Measurements from ENCODE around the gene MGAT3.
"Not testable (repeated sequence)": the region's sequence is repeated elsewhere in the genome, so short reads cannot be mapped to it uniquely, and the experiment has no call there.

Gene MGAT3

DNA sequence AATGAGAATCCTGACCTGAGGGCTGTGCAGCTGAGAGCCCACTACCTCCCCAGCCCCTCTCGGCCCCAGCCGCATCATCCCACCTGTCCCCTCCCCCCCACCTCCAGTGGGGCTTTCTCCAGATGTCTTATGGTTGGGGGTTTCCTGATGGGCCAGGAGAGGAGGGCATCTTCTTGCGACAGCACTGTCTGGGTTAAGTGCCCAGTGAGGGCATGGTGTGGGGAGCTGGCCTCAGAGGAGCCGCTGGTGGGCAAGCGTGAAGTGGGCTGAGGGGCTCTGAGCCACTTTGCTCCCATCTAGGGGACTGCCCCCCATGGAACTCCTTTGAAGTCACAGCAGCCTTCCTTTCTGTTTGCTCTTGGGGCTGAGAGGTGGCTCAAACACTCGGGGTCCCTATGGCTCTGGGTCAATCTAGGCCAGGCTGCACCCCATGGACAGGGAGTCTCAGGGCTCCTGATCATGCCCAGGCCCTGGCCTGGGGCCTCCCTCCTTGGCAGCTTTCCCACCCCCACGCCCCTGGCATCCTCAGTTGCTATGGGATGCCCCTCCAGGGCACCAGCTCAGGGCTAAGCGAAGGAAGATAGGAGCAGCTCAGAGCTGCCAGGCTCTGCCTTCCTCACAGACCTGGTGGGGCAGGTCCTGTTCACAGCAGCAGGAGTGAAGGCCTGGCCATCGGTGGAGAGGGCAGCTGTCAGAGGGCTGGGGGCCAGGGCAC is 34.3 kb downstream of the MGAT3 start:
- DNase-seq (ENCODE audit: low read depth): no peak

DNA sequence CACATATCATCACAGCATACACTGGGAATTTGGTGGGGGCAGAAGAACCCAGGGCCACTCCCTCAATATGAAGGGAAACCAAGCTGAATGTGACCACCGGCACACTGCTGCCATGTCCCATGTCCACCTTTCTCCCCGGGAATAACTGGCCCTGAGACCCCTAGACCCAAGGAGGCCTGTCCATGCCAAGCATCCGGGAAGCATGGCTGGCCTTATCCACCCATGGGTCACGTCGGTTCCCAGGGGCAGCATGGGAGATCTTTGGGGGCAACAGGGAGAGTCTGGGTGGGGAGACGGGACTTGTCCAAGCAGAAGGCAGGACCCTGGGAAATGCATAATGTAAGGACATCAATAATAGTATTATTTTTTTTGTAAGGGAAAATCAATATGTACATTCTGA is 34.9 kb downstream of the MGAT3 start:
- DNase-seq (ENCODE audit: low read depth): no peak

DNA sequence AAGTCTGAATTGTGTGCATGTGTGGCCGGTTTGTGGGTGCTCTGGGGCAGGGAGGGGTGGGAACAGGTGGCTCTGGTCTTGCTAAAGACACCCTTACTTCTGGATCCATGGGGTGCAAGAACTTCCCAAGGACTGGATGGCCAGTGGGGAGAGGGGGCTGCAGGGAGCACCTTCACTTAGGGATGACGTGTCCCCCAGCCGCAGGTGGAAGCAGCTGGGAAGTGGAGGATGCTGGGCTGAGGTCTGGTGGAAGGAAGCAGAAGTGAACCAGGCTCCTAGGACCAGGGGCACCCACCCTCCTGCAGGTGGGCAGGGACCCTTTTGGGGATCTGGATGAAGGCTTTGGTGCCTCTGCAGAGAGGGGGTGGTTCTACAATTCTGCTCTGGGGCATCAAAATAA is 35.4 kb downstream of the MGAT3 start:
- DNase-seq (ENCODE audit: low read depth): no peak

DNA sequence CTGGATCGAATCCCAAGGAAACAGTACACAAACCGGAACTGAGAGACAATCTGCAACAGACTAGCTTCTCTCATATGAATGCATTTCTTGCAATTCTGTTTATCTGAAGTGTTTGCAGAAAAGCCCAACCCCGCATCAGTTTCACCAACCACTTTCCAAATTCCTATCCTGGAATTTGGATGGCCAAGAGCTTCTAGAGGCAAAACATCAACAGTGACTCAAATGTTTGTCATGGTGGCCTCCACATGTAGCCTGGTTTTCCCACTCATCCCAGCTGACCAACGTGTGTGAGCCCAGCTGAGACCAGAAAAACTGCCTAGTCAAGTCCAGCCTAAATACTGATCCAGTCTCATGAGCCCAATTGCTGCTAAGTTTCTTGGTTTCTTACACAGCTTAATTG is 36.9 kb downstream of the MGAT3 start:
- DNase-seq (ENCODE audit: low read depth): no peak

DNA sequence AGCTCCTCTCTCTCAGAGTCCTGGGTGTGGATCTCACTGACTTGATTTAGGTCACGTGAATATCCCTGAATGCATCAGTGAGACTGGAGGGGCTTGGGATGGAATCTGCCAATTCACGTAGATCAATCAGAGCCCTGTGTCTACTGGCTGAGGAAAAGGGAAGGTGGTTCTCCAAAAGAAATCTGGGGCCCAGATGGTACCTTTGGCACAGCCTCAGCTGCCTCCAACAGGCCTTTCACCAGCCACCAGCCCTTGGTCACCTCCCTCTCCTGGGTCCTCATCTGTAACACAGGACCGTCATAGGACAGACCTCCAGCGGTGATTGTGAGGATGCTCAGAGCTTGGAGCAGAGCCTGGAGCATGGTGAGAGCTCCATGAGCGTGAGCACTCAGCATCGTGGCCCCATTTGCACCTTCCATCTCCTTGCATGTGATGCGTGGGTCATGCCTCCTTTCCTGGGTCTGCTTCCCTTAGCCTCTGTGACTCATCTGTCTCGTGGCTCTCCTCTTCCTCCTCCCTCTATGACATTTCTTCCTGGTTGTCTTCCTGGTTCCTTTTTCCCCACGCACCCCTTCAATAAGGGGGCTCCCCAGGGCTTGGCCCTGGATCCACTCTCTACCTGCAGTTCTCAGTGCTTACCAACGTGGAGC is 37.8 kb downstream of the MGAT3 start:
- DNase-seq (ENCODE audit: low read depth): no peak

DNA sequence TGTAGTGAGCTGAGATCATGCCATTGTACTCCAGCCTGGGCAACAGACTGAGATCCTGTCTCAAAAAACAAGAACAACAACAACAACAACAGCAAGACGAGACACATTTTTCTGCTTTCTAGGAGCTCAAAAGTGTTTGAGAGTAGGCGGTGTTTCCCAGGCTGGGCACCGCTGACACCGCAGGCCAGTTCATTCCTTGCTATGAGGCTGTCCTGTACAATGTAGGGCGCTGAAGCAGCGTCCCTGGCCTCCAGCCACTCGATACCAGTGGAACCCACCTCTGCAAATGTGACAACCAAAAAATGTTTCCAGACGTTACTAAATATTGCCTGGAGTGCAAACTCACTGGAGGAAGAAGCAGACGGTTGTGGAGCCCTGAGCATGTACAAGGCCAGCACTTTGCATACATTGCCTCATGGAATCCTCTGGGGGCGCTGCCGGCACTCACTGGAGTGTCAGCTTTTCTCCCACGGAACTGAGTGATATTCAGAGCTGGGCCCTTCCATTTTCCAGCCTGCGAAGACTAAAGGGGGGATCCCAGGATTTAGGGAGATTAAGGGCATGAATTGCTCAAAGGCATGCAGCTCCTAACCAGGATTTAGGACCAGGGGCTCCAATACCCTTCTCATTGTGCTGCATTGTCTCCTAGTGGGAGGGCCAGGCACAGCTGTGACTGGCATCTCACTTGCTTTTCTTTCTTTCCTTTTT is 39.5 kb downstream of the MGAT3 start:
- DNase-seq (ENCODE audit: low read depth): no peak

DNA sequence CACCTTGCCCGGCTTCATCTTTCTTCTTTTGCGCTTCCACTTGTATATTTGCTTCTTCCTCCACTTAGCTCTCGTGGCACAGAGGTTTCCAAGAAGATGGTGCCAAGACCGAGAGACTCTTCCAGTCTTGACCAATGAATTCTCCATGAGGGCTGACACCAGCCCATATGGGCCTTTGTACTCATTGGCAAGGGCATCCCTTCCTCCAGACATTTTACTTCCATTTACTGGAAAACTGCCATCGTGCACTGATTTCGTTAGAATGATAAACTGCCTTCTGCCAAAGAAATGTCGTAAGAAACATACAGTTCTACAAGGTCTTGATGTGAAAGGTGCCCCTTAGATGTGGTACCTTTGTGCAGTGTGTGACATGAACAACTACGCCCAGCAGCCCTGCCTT is 40.6 kb downstream of the MGAT3 start:
- DNase-seq (ENCODE audit: low read depth): no peak

DNA sequence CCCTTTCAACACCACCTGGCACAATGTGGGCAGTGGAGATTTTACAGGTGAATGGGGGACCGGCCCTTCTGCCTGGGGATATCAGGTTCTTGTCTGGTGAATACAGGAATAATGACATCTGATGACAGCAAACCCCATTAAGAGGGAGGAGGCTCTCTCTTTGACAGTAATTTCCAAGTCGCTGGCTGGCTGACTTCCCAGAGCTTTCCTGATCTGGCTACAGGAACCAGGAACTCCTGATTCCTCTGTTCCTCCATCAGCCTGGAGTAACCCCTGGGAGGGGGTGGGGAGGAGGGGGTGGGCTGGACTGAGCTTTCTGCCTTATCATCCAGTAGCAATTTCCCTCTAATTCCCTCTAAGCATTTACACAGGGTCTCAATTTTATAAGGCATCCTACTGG is 41.6 kb downstream of the MGAT3 start:
- DNase-seq (ENCODE audit: low read depth): no peak

DNA sequence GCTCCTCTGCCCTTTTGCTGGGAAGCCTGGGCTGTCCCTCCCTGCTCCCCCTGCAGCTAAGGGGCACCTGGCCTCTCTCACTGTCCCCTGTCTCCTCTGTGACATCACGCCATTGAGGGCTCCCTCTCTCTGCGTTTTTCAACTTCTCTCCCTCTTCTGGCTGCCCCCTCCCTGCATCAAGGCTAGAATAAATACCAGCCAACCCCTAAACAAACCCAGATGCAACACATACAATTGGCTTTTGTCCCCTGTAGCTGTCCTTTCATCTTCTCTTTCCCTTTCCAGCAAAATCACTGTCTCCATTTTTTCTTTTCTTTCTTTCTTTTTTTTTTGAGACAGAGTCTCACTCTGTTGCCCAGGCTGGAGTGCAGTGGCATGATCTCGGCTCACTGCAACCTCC is 42.0 kb downstream of the MGAT3 start:
- no peak for DNase-seq (ENCODE audit: low read depth)

DNA sequence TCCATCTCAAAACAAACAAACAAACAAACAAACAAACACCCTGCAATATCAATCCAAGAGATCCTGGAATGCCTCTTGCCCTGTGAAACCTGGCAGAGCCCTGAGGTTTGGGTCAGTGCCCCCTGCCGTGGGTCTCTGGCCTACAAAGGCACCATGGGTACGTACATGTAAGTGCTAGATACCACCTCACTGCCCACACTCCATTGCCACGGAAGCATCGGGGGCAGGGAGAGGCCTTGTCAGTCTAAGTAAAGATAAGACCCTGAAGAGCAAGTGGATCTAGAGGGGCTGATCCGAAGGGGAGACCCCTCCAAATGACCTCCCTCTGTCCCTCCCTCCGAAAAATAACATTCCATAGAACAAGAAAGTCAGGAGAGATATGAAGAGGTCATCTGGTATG is 43.3 kb downstream of the MGAT3 start:
- no peak for DNase-seq (ENCODE audit: low read depth)

DNA sequence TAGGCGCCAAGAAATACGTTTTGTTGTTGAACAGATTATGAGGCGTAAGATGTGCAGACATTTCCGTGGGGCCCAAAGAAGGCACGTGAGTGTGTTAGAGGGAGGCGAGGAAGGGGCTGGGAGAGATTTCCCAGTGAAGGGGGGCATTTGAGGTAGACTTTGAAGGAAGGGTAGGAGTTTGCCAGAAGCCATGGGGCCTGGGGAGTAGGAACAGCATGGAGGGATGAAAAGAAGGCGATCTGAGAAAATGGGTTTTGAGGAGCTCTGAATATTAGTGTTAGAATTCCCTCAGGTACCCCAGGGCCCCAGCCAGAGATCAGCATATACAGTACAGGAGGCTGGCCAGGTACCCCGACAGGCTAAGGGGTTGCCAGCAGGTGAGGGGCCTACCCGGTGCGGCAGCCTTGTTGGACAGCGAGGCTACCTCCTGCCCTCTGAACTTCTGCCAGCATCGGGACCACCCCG is 44.9 kb downstream of the MGAT3 start:
- DNase-seq (ENCODE audit: low read depth): no peak

DNA sequence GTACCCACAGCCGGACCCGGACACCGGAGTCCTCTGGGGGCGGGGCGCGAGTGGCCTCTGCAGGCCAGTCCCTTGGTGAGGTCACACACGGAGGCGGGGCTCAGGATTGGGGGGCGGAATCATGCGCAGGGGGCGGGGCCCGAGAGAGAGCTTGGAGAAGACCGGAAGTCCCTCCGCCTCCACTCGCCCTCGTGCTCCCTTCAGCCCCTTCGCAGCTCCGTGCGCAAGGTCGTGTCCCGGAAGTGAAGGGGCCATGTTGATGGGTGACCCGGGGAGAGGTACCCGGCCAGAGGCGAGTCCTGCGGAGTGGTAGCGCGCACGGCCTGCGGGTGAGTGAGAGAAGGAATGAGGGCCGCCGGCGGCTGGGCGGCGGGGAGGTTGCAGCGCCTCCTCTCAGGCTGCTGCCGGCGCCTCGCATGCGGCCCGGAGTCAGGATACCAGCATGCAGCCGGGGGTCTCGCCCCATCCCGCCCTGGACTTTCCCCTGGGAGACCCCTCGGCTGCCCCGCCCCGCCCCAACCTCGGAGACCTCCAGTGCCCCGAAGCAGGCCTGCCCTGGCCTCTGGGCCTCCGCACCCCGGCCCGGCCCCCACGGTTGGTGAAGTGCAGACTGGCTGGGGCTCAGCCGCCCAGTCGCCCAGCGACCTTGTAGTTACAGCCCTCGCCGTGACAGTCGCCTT is 45.4 kb downstream of the MGAT3 start, which contains the start of gene MIEF1:
Gene MIEF1 (plus strand): TSS at position 182 of the 680 bp plus-strand sequence. CDS start 9,005 bp downstream, outside the sequence.
- DNase-seq (ENCODE audit: low read depth): peak; percentile 86

DNA sequence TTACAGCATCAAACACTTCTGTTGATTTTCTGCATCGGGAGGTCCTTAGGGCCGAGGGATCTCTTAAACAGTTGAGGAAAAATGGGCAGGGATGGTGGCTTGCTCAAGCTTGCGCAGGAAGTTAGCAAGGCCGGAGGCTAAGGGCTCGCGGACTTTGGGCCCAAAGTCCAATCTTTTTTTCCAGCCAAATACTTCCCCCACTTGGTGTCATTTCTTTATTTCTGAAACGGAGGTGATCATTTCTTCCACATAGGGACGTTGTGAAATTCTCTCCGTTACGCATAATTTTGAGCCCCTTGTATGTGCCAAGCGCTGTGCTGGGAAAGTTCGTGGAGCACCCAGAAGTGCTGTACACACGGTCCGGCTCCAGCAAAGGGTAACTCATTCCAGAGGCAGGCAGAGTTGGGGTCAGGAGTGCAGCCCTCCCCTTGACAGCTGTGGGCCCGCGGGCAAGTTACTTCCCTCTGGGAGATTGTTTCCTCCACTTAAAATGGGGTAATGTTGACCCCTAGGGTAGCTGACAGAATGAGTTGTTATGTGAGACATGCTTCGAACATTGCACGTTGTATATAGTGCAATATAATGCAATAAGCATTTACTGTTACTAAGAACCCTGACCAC is 46.1 kb downstream of the MGAT3 start:
- DNase-seq (ENCODE audit: low read depth): no peak

DNA sequence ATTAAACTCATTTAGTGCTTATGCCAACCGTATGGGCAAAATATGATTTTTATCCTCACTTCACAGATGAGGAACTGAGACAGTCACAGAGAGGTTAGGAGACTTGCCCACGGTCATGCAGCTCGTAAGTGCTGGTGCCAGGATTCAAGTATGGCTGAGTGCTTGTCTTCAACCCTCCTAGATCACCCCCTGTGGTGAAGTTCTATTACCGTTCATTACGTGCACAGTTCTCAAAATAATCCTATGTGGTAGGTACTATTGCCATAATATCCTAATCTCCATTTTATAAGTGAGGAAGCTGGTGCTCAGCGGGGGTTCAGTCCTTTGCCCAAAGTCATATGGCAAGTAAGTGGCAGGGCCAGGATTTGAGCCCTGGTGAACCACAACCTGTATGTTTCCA is 46.8 kb downstream of the MGAT3 start:
- DNase-seq (ENCODE audit: low read depth): no peak

DNA sequence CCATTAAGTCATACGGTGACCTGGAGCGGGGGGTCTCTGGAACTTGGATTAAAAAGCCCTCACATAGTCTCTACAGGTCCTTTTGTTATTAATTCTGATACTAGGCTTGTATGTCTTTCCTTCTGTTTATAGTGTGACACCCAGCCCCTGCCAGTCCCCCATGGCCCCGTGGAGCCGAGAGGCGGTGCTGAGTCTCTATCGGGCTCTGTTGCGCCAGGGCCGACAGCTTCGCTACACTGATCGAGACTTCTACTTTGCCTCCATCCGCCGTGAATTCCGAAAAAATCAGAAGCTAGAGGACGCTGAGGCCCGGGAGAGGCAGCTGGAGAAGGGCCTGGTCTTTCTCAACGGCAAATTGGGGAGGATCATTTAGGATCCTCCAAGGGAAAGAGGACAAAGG is 47.3 kb downstream of the MGAT3 start:
- DNase-seq (ENCODE audit: low read depth): no peak

DNA sequence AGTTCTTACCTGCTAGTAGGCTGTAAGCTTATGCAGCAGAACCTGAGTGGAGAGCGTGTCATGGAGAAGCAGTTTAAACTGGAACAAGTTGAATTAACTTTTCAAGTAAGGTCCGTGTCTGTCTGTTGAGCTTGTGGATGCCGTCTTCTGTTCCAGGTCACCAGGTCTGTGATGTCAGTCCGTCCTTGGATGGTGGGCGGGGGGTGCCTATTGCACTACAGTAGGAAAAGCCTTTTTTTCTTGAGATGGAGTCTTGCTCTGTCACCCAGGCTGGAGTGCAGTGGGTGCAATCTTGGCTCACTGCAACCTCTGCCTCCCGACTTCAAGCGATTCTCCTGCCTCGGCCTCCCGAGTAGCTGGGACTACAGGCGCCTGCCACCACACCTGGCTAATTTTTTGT is 50.2 kb downstream of the MGAT3 start:
- DNase-seq (ENCODE audit: low read depth): not testable (repeated sequence)

DNA sequence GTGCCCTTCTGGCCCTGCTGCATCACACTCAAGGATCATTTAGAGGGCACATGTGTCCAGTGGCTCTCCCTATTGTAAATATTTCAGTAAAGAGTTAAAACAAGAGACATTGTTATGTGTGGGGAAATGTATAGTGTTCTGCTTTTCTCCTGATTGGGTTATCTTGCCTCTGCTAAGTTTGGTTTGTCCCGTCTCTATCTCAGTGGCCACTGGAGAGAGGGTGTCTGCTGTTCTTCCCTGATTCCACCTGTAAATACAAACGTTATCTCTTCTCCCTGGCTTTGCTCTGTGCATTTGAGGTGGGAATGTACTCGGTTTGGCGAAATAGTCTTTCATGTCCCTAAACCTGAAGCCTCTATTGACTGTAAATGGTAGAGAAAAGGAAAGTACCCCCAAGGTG is 51.6 kb downstream of the MGAT3 start:
- no peak for DNase-seq (ENCODE audit: low read depth)

DNA sequence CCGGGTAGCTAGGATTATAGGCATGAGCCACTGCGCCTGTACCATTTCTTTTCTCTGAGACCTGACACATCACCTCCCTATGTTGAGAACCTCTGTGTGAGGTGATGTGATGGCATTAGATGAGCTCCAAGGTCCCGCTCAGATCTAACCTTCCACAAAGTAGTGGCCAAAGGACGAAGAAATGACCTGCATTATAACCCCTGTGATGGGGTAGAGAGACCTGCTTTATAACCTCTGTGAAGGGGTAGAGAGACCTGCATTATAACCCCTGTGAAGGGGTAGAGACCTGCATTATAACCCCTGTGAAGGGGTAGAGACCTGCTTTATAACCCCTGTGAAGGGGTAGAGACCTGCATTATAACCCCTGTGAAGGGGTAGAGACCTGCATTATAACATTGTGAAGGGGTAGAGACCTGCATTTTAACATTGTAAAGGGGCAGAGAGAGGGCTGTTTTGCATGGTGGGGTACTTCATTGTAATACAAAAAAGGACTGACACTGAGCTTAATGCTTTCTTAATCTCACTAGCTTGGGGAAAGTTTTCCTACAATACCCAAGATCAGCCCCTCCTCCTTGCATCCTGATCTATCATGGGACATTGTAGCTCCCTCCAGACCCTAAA is 53.8 kb downstream of the MGAT3 start:
- DNase-seq (ENCODE audit: low read depth): no peak

DNA sequence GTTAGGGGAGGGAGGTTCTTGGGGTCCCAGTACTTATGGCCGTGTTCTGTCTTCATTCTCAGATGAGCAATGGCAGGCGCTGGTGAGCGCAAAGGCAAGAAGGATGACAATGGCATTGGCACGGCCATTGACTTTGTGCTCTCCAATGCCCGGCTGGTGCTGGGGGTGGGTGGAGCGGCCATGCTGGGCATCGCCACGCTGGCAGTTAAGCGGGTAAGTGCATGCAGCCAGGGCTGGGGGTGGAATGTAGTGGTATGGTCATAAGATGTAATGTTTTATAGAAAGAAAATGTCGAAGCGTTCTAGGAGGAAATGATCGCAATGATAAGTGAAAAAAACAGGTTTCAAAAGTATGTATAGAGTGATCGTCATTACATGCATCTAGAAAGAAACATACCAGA is 54.4 kb downstream of the MGAT3 start:
- DNase-seq (ENCODE audit: low read depth): no peak

DNA sequence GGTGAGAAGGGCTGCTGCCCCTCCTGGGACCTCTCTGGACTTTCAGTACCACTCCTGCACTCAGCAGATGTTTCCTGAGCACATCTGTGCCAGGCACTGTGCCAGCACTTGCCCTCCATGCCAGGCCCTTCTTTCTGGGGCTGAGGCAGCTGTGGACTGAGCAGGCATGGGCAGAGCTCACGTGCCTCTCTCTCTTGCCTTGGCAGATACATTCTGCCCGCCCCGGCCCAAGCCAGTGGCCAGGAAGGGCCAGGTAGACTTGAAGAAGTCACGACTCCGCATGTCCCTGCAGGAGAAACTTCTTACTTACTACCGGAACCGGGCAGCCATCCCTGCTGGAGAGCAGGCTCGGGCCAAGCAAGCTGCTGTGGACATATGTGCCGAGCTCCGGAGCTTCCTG is 55.2 kb downstream of the MGAT3 start:
- no peak for DNase-seq (ENCODE audit: low read depth)

DNA sequence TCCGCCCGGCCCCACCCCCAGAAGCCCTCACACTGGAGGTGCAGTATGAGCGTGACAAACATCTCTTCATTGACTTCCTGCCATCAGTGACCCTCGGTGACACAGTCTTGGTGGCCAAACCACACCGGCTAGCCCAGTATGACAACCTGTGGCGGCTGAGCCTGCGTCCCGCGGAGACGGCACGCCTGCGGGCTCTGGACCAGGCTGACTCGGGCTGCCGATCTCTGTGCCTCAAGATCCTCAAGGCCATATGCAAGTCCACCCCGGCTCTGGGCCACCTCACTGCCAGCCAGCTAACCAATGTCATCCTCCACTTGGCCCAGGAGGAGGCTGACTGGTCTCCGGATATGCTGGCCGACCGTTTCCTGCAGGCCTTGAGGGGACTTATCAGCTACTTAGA is 57.0 kb downstream of the MGAT3 start:
- no peak for DNase-seq (ENCODE audit: low read depth)
